GM12878 (cell line): ENCODE results near the gene TMOD2.

Experiments
- EGR1 ChIP-seq, 2 experiments: IDR thresholded peaks; 1 replicate in 1 of 2; 2 replicates in 1 of 2; pipeline ENCODE4 v1.6.1; 2011 to 2012; ENCODE audit warnings: low read depth in 2 of 2, low read length in 2 of 2, borderline replicate concordance in 1 of 2, mild to moderate bottlenecking in 1 of 2, moderate library complexity in 1 of 2
- EP300 ChIP-seq, 2 experiments: fragments of 150-350 bp in 1 of 2; IDR thresholded peaks; 2 replicates each; pipeline ENCODE4 v1.6.1; 2011 to 2012; ENCODE audit warnings: low read depth in 2 of 2, low read length in 2 of 2, borderline replicate concordance in 1 of 2, improper control_type of control experiment in 1 of 2, inconsistent platforms in 1 of 2; ENCODE audit not compliant: control insufficient read depth in 1 of 2
- POLR2A ChIP-seq: IDR thresholded peaks from 2 replicates; pipeline ENCODE4 v1.6.1; 2011; ENCODE audit warnings: low read depth, mild to moderate bottlenecking, low read length
- POLR2AphosphoS2 ChIP-seq: IDR thresholded peaks from 2 replicates; pipeline ENCODE4 v1.6.1; 2011; ENCODE audit warnings: low read depth, mild to moderate bottlenecking, low read length, improper control_type of control experiment, moderate library complexity

GRCh38 chr15:51846066-51846462 is 94.7 kb downstream of the TMOD2 start:
- TF ChIP-seq POLR2A (no peak), POLR2AphosphoS2 (no peak), EGR1 (IDR thresholded peaks at IDR 0.05; ENCODE audit: borderline replicate concordance in 1 of 2, low read depth in 2 of 2, low read length in 2 of 2) (no peak), EP300 (IDR thresholded peaks at IDR 0.05; ENCODE audit: borderline replicate concordance in 1 of 2, control insufficient read depth in 1 of 2, low read depth in 2 of 2, low read length in 2 of 2) (no peak)
